Measurements from ENCODE around the gene APLN. TPM values are rescaled to one million over a fixed set of nuclear protein-coding genes. Genes with fewer than 3 reads are reported as not detected.
A peak's percentile ranks its signal among the peaks of the same experiment; 100 is the strongest.

Gene APLN, protein sequence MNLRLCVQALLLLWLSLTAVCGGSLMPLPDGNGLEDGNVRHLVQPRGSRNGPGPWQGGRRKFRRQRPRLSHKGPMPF
- polyA plus RNA-seq (2013, experiment 1 of 2; ENCODE audit: insufficient read length): 0.36 TPM
- 0.41 TPM for polyA plus RNA-seq (2013, experiment 2 of 2; ENCODE audit: insufficient read length)

DNA sequence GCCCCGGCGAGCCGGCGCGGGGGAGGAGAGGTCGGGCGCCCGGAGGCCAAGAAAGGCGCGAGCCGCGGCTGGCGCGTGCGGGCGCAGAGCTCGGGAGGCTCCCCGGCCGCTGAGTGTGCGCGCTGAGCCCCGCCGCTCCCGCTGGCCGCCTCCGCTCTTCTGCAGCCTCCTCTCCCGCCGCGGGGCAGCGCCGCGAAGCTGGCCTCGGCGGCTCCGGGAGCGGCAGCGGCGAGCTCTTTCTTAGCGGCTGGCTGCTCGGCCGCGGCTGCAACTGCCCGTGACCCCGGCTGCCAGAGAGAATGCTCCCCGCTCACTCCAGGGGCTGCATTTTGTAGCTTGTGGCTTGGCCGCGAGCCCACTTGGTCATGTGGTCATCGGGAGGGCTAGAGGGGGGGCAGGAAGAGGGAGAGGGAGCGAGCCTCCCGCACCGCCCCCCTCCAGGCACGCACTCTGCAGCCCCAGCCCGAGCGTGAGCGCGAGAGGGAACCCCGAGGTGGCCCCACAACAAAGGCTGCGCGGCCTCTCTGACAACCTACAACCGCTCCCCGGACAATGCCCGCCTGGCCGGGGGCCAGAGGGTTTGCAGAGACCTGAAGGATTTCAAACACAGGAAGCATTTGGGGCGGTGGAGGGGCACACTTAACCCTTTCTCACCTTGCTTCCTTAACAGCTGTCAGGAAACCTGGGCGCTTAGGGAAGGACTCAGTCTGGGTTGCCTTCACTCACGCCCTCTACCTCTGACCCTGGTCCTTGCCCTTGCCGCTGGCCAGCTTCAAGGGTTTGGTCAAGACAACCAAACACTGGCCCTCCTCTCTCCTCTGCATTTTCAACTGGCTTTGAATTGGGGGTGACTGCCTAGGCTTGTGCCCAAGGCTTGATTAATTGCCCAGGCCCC is at the start of gene APLN:
APLN (minus strand) TSS at position 305 of the 895 bp plus-strand sequence. CDS start 326 bp downstream, outside the sequence.
- DNase-seq: no peak

DNA sequence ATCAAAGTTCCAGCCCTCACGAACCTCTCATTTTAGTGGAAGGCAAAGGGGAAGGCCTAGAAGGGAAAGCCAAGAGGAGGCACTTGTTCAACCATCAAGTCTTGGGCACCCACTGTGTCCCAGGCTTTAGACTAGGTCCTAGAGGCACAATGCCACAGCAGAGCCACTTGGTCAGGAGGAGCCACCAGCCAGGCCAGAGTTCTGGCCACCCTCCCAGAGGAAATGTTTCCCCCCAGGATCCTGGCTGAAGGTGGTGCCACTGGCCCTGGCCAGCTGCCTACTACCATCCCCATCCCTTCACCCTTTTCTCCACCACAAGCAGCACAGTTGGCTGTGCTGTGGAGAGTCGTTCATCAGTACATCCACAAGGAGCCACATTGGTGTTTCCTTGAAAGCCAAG is 49.7 kb upstream of the APLN start:
- DNase-seq: no peak

DNA sequence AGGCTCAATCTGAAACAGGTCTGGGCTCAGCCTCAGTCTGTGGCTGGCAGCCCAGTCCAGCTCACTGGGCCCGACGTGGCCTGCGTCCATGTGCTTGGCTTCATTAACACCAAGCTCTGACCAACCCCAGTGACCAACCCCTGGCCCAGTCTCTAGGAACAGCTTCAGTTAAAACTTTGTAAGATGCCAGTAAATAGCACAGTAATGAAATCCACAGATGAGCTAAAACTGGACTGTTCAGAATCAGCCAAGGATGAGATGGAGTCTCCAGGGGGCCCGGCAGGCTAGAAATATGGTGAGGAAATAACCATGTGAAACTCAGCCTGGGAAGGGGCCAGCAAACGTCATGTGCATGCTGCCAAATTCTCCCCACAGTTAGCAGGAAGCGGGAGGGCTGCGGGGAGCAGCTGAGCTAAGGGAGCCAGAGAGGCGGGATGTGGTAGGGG is 46.9 kb upstream of the APLN start:
- peak; percentile 62 for DNase-seq

DNA sequence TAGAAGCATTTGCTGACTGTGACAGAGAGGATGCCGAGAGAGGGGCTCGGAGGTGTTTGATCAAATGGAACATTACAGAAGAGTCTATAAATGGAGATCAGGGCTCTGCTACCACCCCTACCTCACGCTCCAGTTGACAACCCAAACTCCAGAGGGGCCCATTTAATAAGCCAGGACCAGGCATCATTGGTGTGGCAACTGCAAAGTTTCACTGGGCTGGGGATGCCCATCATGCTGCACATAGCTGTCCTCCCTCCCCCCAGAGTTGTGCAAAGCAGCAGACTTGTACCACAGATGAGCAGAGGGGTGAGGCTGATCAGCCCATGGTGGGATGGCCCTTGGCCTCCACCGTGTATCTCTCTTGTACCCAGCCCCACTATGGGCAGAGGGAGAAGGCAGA is 45.8 kb upstream of the APLN start:
- DNase-seq: no peak

DNA sequence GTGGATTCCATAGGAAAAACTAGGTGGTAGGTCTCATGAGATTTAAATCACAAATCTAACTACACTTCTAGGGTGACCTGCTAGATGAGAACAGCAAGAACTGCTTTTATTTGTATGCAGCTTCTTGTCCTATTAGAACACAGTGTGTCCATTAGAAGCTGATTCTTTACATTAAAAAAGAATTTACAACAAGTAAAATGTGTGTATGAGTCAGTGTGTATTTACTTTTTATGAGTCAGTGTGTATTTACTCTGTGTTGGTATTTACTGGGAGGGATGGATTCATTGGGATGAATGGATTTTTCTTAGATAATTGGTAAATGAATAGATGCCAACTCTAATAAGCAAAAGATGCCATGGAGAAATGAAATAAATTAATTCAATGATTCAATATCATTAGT is 43.4 kb upstream of the APLN start:
- no peak for DNase-seq

DNA sequence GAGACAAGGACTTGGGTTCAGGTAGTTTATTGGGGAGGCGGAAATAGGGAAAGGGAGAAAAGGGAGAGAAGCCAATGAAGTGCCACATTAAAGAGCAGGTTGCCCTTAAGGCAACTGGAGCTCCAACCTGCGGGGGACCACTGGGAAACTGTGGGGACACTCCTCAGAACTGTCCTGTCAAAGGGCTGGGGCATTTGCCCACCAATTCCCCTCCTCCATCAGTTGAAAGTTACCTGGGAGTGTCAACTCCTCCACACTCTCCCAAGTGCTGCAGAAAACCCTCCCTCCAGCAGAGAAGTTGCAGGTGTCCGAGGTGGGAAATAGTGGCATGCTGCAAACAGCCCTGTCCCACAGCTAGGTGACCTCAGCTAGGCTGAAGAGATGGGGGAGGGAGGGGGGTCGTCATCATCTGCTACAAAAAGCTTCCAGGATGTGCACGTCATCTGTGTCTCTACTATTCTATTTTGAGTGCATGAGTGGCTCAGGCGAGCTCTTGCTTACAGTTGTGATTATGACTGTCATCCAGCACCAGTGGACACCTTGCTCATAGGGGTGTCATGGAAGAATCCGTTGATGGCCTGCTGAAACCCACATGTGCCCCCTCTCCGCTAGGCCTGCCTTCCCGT is 42.6 kb upstream of the APLN start:
- no peak for DNase-seq

DNA sequence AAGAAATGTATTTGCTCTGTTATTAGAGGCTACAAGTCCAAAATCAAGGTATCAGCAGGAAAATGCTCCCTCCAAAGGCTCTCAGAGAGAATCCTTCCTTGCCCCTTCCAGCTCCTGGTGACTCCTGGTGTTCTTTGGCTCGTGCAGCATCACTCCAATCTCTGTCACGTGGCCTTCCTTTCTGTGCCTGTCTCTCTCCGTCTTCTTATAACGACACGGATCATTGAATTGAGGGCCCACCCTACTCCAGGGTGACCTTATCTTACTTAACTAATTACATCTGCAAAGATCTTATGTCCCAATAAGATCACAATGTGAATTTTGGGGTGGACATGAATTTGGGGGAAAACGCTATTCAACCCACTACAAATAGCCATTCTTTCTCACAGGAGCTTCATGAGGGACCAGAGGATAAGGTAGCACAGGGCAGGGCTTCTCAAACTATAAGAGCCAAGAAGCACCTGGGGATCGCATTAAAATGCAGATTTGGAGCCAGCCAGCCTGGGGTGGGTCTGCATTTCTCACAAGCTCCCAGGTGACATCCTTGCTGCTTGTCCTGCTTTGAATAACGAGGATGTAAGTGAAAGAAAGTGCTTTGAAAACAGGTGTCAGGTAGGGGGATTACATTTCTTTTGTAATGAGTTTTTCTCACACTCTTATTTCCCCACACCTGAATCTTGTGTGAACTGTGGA is 41.9 kb upstream of the APLN start:
- DNase-seq: no peak

DNA sequence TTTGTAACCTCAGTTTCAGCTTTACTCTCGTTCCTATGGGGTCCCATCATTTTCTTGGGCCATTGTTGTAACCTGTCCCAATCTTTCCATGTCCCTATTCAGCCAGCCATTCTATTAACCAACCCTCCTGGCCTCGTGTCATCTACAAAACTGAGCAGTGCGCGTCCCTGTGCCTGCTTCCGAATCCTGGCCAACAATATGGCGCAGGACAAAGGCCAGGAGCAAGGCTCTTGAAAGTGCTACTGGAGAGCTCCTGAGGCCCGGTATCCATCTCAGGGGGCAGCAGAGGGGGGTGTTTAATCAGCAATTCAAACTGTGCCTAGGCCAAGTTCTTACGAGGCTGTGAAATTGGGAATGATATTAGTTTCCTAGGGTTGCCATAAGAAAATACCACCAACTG is 41.2 kb upstream of the APLN start:
- no peak for DNase-seq

DNA sequence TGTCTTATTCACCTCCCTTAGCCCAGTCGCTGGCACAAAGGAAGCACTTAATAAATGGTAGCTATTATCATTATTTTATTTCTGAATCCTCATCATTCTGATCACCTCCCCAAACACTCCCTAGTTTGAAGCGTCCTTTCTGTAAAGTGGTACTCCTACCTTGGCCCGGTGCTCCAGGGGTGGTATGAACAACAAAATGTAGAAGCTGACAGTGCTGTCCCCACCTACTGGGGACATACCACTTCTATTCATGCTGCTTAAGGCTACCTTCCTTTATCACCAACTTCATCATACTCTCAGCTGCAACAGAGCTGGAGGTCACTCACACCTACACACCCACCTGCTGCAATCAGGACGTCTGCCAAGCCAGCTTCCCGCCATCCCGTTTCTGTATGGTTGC is 40.8 kb upstream of the APLN start:
- no peak for DNase-seq

DNA sequence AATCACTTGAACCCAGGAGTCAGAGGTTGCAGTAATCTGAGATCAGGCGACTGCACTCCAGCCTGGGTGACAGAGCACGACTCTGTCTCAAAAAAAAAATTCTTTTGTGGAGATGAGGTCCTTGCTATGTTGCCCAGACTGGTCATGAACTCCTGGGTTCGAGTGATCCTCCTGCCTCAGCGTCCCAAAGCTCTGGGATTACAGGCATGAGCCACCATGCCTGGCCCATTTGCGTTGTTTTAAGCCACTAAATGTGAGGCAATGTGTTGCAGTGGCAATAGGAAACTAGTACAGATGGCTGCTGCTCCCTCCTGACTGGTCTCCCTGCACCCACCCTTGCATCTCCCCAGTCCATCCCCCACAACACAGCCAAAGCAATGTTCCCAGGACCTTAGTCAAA is 40.0 kb upstream of the APLN start:
- no peak for DNase-seq

DNA sequence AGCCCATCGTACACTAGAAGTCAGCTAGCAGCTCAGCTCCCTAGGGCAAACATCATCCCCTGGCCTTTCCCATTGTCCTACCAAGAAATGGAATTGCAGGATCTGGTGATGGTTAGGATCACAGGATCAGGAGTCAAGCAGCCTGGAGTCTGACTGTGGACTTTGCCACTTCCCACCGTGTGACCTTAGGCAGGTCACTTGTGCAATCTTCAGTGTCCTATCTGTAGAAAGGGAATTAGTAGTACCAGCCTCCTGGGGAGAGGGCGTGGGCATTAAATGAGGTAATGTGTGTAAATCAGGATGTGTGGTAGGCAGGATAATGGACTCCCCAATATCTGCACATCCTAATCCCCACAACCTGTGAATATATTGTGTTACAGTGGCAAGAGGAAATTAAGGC is 38.6 kb upstream of the APLN start:
- DNase-seq: no peak

DNA sequence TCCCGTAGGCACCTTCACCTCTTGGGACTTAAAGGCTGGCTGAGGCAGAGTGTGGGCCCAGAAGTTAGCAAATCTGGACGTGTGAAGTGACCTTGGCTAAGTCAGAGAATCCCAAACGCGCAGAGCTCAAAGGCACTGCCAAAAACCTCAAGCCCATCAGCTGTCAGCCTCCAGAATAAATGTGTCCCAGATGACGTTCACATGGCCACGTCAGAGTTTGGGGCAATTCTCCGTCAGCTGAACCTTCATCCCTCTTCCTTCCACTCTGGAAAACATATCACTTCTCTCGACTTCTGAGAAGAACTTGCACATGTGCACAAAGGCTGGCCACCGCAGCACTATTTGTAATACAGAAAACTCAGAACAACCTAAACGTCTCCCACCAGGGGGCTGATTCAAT is 35.7 kb upstream of the APLN start:
- peak; percentile 69 for DNase-seq

DNA sequence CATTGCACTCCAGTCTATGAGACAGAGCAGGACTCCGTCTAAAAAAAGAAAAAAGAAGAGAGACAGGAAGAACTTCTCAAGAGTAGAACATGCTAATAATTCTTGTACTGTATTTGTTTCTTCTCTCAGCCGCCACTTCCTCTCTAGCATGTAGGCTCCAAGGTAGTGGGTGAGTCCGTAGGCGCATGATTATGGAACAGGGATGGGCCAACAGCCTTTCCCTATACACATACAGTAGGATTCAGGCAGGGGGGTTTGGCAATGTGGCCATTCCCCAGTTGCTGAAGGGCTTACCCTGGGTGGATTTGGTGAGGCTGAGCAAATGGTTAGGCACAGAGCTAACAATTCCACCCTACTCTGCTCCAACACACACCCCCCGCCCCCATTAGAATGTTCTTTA is 35.0 kb upstream of the APLN start:
- no peak for DNase-seq

DNA sequence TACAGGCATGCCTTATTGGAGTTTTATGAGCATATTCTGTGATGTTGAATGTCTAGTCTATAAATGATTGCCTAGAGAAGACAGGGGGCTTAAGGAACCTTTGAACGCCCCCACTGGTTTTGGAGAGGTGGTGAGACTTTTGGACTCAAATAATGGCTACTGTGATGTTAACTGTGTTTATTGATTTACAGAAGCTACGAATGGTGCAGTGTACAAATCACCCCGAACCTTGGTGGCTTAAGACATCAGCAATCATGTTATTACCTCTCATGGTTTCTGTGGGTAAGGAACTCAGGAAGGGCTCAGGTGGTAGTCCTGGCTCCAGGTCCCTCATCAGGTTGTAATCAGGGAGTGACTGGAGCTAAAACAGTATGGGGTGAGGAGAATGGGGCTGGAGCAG is 33.3 kb upstream of the APLN start:
- DNase-seq: no peak

DNA sequence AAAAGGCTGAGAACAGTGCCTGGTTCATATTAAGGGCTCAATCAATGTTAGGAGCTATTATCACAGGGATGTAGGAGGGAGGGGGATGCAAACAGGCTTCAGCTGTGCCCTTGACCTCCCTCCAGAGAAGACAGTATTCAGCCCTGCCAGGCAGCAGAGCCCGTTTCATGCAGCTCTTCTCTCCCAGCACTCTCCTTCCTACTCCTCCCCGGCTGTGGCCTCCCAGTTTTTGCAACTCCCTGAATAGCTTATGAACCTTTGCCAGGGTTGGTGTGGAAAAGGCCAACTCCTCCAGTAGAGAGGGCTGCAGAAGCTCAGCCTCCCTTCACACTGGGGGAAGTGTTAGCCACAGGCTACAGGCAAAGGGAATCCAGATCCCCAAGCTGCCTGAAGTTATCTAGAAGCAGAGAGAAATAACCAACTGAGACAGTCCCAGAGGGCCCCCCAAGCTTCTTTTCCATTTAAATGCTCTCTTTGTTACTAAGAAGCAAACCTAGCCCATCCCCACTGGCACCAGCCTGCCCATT is 31.7 kb upstream of the APLN start:
- DNase-seq: no peak

DNA sequence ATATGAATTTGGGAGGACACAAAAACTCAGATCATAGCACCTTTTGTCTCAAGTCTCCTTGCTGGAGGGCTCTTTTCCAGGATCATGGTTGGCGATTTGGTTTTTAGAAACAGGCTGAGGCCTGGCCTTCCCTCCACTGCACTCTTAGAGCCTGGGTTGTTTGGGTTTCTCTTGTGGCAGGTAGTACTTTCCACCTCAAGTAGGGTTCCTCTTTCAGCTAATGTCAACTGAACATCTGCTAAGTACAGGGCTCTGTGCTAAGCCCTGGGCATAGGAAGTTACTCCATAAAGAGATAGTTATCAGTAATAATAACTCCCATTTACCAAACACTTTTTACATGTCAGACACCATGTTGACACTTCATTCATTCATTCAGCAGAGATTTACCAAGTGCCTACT is 28.2 kb upstream of the APLN start:
- no peak for DNase-seq

DNA sequence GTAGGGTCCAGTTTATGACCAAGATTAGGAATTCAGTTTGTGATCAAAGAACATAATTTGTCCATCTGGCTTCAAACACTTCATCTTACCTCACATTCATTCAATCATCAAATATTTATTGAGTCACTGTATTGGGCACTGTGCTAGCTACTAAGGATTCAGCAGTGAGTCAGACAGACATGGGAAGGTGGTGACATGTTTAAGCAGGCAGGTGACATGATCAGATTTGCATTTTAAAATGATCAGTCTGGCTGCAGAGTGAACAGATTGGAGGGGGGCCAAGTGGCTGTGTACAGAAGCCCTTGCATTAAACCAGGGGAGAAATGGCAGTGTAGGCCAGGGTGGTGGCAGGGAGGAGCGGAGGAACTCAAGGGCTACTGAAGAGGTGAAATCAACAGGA is 25.1 kb upstream of the APLN start:
- DNase-seq: no peak

DNA sequence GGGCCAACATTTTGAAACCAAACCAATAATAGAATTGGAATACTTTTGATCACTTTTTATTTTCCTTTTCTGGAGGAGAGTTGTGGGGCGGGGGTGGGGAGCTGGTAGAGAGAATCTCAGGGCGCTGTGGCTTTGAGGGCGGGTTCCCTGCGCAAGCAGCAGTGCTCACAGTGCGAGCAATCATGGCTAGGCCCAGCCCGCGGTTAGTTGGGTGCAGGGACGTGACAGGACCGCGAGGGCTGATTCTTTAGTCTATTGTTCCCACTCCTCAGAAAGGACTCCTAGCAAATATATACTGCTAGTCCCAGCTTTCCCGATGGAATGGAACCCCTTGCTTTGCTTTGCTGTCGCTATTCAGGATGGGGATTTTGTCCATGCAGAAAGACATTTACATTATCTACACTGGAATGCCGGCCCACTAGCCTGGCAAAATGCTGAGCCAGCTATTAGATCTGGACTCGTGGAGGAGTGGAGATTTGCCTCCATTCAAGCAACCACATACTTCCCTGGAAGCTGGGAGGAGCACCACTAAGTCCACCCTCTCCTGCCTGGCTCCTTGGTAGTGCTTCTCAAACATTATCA is 23.9 kb upstream of the APLN start:
- DNase-seq: no peak

DNA sequence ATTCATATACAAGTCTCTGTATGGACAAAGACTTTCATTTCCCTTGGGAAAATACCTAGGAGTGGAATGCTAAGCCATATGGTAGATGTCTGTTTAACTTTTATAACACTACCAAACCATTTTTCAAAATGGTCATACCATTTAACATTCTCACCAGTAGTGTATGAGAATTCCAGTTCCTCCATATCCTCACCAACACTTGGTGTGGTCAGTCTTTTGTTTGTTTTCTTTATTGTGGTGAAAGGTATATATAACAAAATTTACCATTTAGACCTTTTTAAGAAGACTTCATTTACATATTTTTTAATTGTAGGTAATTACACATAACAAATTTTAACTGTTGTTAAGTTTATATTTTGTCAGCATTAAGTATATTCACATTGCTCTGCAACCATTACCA is 12.7 kb upstream of the APLN start:
- no peak for DNase-seq

DNA sequence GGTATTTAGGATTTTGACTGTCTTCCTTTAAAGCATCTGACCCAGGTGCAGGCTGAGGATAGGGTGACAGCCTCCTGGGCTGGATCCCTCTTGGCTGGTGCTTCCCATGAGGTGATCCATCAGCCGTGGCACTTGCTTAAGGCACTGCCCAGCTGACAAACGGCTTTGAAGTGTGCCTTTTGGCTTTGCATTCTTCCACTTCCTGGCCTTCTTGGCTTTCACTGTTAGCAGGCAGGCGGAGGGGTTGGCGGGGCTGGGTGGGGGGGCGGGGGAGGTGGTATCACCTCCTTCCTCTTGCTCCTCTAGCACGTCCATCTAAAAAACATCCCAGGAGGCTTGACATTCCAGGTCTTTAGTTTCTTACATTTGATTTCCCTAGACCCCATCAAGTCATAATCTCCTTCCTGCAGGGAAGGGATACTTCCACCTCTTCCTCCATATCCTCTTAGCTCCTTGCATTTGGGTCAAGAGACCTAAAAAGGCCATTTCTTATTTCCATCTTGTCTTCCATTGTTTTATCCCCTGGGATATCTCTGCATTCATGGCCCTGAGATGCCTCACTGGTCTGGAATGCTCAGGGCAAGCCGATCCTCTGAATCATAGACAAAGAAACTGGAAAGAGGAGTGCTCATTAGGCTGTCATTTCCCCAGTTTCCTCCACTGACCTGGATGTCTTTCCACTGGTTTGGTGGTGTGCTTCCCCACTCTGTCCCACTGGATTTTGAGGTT is 11.3 kb upstream of the APLN start:
- peak; percentile 85 for DNase-seq

DNA sequence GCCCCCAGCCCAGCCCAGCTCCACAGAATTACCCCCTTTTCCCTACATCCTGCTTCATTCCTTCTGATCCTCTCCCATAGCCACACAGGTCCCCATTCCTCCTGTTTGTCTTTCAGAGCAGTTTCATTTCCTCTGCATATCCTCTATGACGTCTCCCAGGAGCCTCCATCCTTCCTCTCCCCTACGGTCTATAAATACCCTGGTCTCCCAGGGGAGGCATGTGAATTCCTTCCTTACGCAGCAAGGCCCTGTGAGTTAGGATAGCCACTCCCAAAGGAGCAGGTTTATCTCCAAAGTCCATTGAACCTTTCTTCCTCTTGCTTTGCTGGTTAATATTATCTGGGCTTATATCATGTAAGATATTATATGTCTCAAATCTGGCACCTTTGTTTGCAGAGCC is 8.4 kb upstream of the APLN start:
- peak; percentile 61 for DNase-seq

DNA sequence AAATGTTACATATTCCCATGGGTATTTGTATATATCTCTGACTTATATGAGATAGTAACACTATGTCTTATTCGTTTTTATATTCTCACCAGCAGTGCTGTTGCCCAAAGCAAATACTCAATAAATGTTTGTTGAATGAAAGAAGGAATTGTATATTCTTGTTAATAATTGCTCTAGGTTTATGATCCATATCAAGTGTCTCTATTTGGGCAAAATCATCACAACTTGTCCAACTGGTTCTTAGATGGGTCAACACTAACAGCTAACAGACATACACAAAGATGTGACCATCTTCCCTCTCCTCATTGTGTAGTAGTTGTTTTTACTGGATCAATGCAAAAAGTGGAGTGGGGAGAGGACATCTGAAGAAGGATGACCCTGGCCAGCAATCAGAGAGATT is 6.6 kb upstream of the APLN start:
- DNase-seq: no peak

Measured in fibroblast of skin of abdomen (primary cell).